ENCODE measurements around the gene RNF114. TPM values are rescaled to one million over a fixed set of nuclear protein-coding genes. Genes with fewer than 3 reads are reported as not detected.

The RNF114 gene
- total and polyA plus RNA-seq, 10 of the 15 experiments (the other 5 are each of a cell fraction or from before 2014, with no cell fraction given): 28.0 to 82.3 (median 47.2) TPM

DNA sequence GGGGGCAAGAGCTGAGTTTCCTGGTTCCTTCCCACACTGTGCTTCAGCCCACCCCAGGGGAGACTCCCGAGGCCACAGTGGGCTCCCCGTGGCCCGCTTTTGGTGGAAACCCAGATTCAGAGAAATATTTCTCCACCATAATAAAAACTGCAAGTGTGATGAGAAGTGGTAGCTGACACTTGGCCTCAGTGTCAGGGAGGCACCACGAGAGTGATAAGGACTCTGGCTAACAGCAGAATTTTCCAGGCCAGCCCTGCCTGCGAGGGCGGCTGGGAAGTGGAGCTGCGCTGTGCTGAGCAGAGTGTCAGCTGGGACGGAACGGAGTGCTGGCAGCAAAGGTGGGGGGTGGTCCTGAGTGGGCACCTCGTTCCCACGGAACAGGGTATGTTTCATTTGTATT lies 43.4 kb upstream of the RNF114 start:
- WGBS (ENCODE audit: insufficient coverage, insufficient replicate concordance, low lambda C conversion rate, missing lambda C conversion rate): 37% methylated on average over 10 of the region's 11 CpGs
- intact Hi-C loops (cut with micrococcal nuclease; ENCODE audit: unreplicated experiment): no loop called here
- peak overlapping the region; percentile 73; the same call in 1 of the 2 replicates for H3K27ac ChIP-seq (ENCODE audit: control insufficient read depth, insufficient read depth)
- no peak for ATAC-seq
- H3K4me3 ChIP-seq: no peak overlapping the region
- 0 out of 2 replicates have a peak overlapping the region, but pooled peaks have one; percentile 17 for H3K4me2 ChIP-seq (ENCODE audit: control insufficient read depth, insufficient read depth)
- BruUV-seq (replicated peaks): no TSS peak
- POLR2A ChIA-PET: interaction anchor here (1.0 kb wide), 1 partner anchor 172 kb away, joined by 6 read pairs; no protein-coding TSS in a partner anchor
- H3K36me3 ChIP-seq (ENCODE audit: control insufficient read depth in 2 of 2, insufficient read depth in 2 of 2, low read length in 1 of 2): peaks cover 3 to 7% of the 10 kb centered on the region in 2 experiments; a peak in 3 of 4 replicates
- SMC1A ChIA-PET (ENCODE audit: uncharacterized antibody, unreplicated experiment): interaction anchor here (1.0 to 1.6 kb wide), 2 partner anchors 14 to 19 kb away, joined by 3 to 4 read pairs; no protein-coding TSS in a partner anchor
- H3K27me3 ChIP-seq (replicated peaks in 1 of 2; ENCODE audit: control insufficient read depth in 2 of 2, insufficient read depth in 2 of 2, low read length in 1 of 2): no peaks in the 10 kb centered on the region
- peaks cover 23% of the 10 kb centered on the region for H3K4me1 ChIP-seq (ENCODE audit: control insufficient read depth, insufficient read depth, low read length)
- in situ Hi-C loops (cut with MboI): no loop called here
- no peaks in the 10 kb centered on the region for H3K79me2 ChIP-seq (ENCODE audit: control insufficient read depth, insufficient read depth, low read length)
- TF ChIP-seq HDAC2 (IDR thresholded peaks at IDR 0.05): no peak
- TF ChIP-seq, protein P1, sequence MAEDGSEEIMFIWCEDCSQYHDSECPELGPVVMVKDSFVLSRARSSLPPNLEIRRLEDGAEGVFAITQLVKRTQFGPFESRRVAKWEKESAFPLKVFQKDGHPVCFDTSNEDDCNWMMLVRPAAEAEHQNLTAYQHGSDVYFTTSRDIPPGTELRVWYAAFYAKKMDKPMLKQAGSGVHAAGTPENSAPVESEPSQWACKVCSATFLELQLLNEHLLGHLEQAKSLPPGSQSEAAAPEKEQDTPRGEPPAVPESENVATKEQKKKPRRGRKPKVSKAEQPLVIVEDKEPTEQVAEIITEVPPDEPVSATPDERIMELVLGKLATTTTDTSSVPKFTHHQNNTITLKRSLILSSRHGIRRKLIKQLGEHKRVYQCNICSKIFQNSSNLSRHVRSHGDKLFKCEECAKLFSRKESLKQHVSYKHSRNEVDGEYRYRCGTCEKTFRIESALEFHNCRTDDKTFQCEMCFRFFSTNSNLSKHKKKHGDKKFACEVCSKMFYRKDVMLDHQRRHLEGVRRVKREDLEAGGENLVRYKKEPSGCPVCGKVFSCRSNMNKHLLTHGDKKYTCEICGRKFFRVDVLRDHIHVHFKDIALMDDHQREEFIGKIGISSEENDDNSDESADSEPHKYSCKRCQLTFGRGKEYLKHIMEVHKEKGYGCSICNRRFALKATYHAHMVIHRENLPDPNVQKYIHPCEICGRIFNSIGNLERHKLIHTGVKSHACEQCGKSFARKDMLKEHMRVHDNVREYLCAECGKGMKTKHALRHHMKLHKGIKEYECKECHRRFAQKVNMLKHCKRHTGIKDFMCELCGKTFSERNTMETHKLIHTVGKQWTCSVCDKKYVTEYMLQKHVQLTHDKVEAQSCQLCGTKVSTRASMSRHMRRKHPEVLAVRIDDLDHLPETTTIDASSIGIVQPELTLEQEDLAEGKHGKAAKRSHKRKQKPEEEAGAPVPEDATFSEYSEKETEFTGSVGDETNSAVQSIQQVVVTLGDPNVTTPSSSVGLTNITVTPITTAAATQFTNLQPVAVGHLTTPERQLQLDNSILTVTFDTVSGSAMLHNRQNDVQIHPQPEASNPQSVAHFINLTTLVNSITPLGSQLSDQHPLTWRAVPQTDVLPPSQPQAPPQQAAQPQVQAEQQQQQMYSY (CRISPR knock-in tag; IDR thresholded peaks at IDR 0.05): no peak
- TF ChIP-seq, protein P2, sequence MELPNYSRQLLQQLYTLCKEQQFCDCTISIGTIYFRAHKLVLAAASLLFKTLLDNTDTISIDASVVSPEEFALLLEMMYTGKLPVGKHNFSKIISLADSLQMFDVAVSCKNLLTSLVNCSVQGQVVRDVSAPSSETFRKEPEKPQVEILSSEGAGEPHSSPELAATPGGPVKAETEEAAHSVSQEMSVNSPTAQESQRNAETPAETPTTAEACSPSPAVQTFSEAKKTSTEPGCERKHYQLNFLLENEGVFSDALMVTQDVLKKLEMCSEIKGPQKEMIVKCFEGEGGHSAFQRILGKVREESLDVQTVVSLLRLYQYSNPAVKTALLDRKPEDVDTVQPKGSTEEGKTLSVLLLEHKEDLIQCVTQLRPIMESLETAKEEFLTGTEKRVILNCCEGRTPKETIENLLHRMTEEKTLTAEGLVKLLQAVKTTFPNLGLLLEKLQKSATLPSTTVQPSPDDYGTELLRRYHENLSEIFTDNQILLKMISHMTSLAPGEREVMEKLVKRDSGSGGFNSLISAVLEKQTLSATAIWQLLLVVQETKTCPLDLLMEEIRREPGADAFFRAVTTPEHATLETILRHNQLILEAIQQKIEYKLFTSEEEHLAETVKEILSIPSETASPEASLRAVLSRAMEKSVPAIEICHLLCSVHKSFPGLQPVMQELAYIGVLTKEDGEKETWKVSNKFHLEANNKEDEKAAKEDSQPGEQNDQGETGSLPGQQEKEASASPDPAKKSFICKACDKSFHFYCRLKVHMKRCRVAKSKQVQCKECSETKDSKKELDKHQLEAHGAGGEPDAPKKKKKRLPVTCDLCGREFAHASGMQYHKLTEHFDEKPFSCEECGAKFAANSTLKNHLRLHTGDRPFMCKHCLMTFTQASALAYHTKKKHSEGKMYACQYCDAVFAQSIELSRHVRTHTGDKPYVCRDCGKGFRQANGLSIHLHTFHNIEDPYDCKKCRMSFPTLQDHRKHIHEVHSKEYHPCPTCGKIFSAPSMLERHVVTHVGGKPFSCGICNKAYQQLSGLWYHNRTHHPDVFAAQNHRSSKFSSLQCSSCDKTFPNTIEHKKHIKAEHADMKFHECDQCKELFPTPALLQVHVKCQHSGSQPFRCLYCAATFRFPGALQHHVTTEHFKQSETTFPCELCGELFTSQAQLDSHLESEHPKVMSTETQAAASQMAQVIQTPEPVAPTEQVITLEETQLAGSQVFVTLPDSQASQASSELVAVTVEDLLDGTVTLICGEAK (IDR thresholded peaks at IDR 0.05; ENCODE audit: borderline replicate concordance): no peak
- no peak for TF ChIP-seq ZNF384 (IDR thresholded peaks at IDR 0.05; ENCODE audit: borderline replicate concordance, low read depth, low read length)
- no peak for TF ChIP-seq ZNF274 (IDR thresholded peaks at IDR 0.05; ENCODE audit: insufficient read depth, insufficient read length)
- TF ChIP-seq IRF4 (IDR thresholded peaks at IDR 0.05; ENCODE audit: low read depth, low read length): no peak
- TF ChIP-seq, protein P3, sequence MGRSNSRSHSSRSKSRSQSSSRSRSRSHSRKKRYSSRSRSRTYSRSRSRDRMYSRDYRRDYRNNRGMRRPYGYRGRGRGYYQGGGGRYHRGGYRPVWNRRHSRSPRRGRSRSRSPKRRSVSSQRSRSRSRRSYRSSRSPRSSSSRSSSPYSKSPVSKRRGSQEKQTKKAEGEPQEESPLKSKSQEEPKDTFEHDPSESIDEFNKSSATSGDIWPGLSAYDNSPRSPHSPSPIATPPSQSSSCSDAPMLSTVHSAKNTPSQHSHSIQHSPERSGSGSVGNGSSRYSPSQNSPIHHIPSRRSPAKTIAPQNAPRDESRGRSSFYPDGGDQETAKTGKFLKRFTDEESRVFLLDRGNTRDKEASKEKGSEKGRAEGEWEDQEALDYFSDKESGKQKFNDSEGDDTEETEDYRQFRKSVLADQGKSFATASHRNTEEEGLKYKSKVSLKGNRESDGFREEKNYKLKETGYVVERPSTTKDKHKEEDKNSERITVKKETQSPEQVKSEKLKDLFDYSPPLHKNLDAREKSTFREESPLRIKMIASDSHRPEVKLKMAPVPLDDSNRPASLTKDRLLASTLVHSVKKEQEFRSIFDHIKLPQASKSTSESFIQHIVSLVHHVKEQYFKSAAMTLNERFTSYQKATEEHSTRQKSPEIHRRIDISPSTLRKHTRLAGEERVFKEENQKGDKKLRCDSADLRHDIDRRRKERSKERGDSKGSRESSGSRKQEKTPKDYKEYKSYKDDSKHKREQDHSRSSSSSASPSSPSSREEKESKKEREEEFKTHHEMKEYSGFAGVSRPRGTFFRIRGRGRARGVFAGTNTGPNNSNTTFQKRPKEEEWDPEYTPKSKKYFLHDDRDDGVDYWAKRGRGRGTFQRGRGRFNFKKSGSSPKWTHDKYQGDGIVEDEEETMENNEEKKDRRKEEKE (IDR thresholded peaks at IDR 0.05): no peak
- TF ChIP-seq, protein P4, sequence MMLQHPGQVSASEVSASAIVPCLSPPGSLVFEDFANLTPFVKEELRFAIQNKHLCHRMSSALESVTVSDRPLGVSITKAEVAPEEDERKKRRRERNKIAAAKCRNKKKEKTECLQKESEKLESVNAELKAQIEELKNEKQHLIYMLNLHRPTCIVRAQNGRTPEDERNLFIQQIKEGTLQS (IDR thresholded peaks at IDR 0.05; ENCODE audit: borderline replicate concordance, extremely low read depth, low read depth, low read length): no peak
- no peak for TF ChIP-seq NBN (IDR thresholded peaks at IDR 0.05)
- CTCF ChIA-PET: interaction anchor here (1.0 to 1.7 kb wide), 4 partner anchors 35 to 351 kb away, joined by 3 to 6 read pairs (median 3); no protein-coding TSS in a partner anchor
- H2AFZ ChIP-seq (ENCODE audit: control insufficient read depth, low read depth, low read length): no peak overlapping the region
- no peak for DNase-seq (ENCODE audit: low read depth, low spot score)
- H3K9ac ChIP-seq (ENCODE audit: control insufficient read depth, insufficient read depth, low read length): no peak overlapping the region
- RAD21 ChIA-PET (ENCODE audit: unreplicated experiment): interaction anchor here (1.1 to 1.2 kb wide), 2 partner anchors 47 to 351 kb away, joined by 3 read pairs; no protein-coding TSS in a partner anchor
- FAIRE-seq: no peak
- H3K9me3 ChIP-seq (replicated peaks; ENCODE audit: control insufficient read depth, insufficient read depth, low read length): no peaks in the 10 kb centered on the region
- H4K20me1 ChIP-seq (ENCODE audit: control insufficient read depth, insufficient read depth): no peaks in the 10 kb centered on the region

Measured in GM12878 (cell line).